NCI-H2081 treated with DMSO at 0.1 percent for 48 hours (cell line): ENCODE data around the gene TTLL7.
"Not testable (repeated sequence)": the region's sequence is repeated elsewhere in the genome, so short reads cannot be mapped to it uniquely, and the experiment has no call there.

Experiments
- DNase-seq: peaks from one replicate; lab custom pipeline; 2025; lab: John Stamatoyannopoulos, UW

TTLL7 gene

GRCh38 chr1:83931658-83932253 lies 67.2 kb downstream of the TTLL7 start:
- peak; percentile 37 for DNase-seq

- DNase-seq = no peak
Measured at GRCh38 chr1:83929184-83929583, 69.7 kb downstream of the TTLL7 start.

GRCh38 chr1:83928396-83928795 lies 70.5 kb downstream of the TTLL7 start:
- no peak for DNase-seq

GRCh38 chr1:83927701-83928100 lies 71.2 kb downstream of the TTLL7 start:
- DNase-seq = no peak

GRCh38 chr1:83927061-83927460 lies 71.9 kb downstream of the TTLL7 start:
- DNase-seq = no peak

- DNase-seq = no peak
Measured at GRCh38 chr1:83923553-83923952, 75.4 kb downstream of the TTLL7 start.

- no peak for DNase-seq
Measured at GRCh38 chr1:83922431-83922830, 76.5 kb downstream of the TTLL7 start.

GRCh38 chr1:83920320-83920719 lies 78.6 kb downstream of the TTLL7 start:
- no peak for DNase-seq

- no peak for DNase-seq
Measured at GRCh38 chr1:83919872-83920271, 79.1 kb downstream of the TTLL7 start.

GRCh38 chr1:83918688-83919285 lies 80.1 kb downstream of the TTLL7 start:
- DNase-seq = no peak

GRCh38 chr1:83917959-83918358 lies 81.0 kb downstream of the TTLL7 start:
- DNase-seq = no peak

GRCh38 chr1:83916094-83916493 lies 82.8 kb downstream of the TTLL7 start:
- DNase-seq = not testable (repeated sequence)

- DNase-seq = no peak
Measured at GRCh38 chr1:83912876-83913275, 86.1 kb downstream of the TTLL7 start.

GRCh38 chr1:83910461-83910860 lies 88.5 kb downstream of the TTLL7 start:
- no peak for DNase-seq

- no peak for DNase-seq
Measured at GRCh38 chr1:83909687-83910086, 89.2 kb downstream of the TTLL7 start.

- DNase-seq = no peak
Measured at GRCh38 chr1:83905315-83905907, 93.5 kb downstream of the TTLL7 start.

- no peak for DNase-seq
Measured at GRCh38 chr1:83901547-83902155, 97.3 kb downstream of the TTLL7 start.

- DNase-seq = no peak
Measured at GRCh38 chr1:83900524-83900923, 98.4 kb downstream of the TTLL7 start.

- no peak for DNase-seq
Measured at GRCh38 chr1:83897516-83897915, 101.4 kb downstream of the TTLL7 start.

- DNase-seq = no peak
Measured at GRCh38 chr1:83896299-83896698, 102.6 kb downstream of the TTLL7 start.

- DNase-seq = no peak
Measured at GRCh38 chr1:83889707-83890106, 109.2 kb downstream of the TTLL7 start.

GRCh38 chr1:83887483-83887882 lies 111.4 kb downstream of the TTLL7 start:
- DNase-seq = no peak

GRCh38 chr1:83883979-83884378 lies 115.0 kb downstream of the TTLL7 start:
- no peak for DNase-seq
